Upper lobe of left lung (tissue), 4 donors: ENCODE results near the gene OSBPL2.

ENCODE experiments used
- CTCF ChIP-seq, 6 experiments: fragments of 450-650 bp in 4 of 6; fragments of 200-600 bp in 2 of 6; sonication (generic) in 2 of 6; IDR thresholded peaks; one replicate each; pipeline ENCODE4 v1.5.1; 2016 to 2019; ENCODE audit warnings: antibody characterized with exemption in 6 of 6
- EP300 ChIP-seq, 4 donors: sonication (generic); formaldehyde crosslinking; IDR thresholded peaks; one replicate each; pipeline ENCODE4 v1.5.1; 2017; ENCODE audit warnings: antibody characterized with exemption in 4 of 4, control low read depth in 2 of 4
- POLR2A ChIP-seq, 4 donors: fragments of 450-650 bp; IDR thresholded peaks; one replicate each; pipeline ENCODE4 v1.5.1; 2016 to 2017; ENCODE audit warnings: antibody characterized with exemption in 4 of 4, mild to moderate bottlenecking in 2 of 4
- POLR2AphosphoS5 ChIP-seq, 2 donors: sonication (generic); formaldehyde crosslinking; IDR thresholded peaks; one replicate each; pipeline ENCODE4 v1.5.1; 2017; ENCODE audit warnings: antibody characterized with exemption in 2 of 2

- no peak for TF ChIP-seq POLR2A (IDR thresholded peaks at IDR 0.05)
- no peak for TF ChIP-seq CTCF (IDR thresholded peaks at IDR 0.05)
- no peak for TF ChIP-seq POLR2AphosphoS5 (IDR thresholded peaks at IDR 0.05)
- TF ChIP-seq EP300 (IDR thresholded peaks at IDR 0.05), result no peak
Observed at GRCh38 chr20:62243906-62244515, 5.7 kb downstream of the OSBPL2 start.
